Glutamatergic neuron (in vitro differentiated cells): ENCODE measurements around the gene HAUS3. TPM values are rescaled to one million over a fixed set of nuclear protein-coding genes. Genes with fewer than 3 reads are reported as not detected.

Experiments
- DNase-seq: peaks from one replicate; pipeline ENCODE4 v3.0.0; 2022
- H3K27ac Mint-ChIP-seq: one replicate; pipeline ENCODE4 v1.8.0; 2020; ENCODE audit warnings: mild to moderate bottlenecking, mixed read lengths, inconsistent platforms; ENCODE audit not compliant: unreplicated experiment
- H3K27me3 Mint-ChIP-seq: one replicate; pipeline ENCODE4 v1.8.0; 2020; ENCODE audit warnings: mild to moderate bottlenecking, moderate library complexity, mixed read lengths, inconsistent platforms; ENCODE audit not compliant: unreplicated experiment
- H3K36me3 Mint-ChIP-seq: one replicate; pipeline ENCODE4 v1.8.0; 2020; ENCODE audit warnings: mild to moderate bottlenecking, mixed read lengths, inconsistent platforms; ENCODE audit not compliant: unreplicated experiment
- H3K4me1 Mint-ChIP-seq: one replicate; pipeline ENCODE4 v1.8.0; 2020; ENCODE audit warnings: mild to moderate bottlenecking, low read depth, mixed read lengths, inconsistent platforms; ENCODE audit not compliant: unreplicated experiment
- H3K4me3 Mint-ChIP-seq: one replicate; pipeline ENCODE4 v1.8.0; 2020; ENCODE audit warnings: mild to moderate bottlenecking, mixed read lengths, inconsistent platforms; ENCODE audit not compliant: unreplicated experiment
- H3K9me3 Mint-ChIP-seq: one replicate; pipeline ENCODE4 v1.8.0; 2020; ENCODE audit warnings: mild to moderate bottlenecking, moderate library complexity, mixed read lengths, inconsistent platforms; ENCODE audit not compliant: unreplicated experiment
- total RNA-seq: library from RNA; stranded (reverse); fragmentation: NEBNext Ultra II Directional; extraction: Animal tissue kit (Norgen Biotek cat#: 25700); gene quantifications from one replicate; pipeline ENCODE4 v1.2.1, GENCODE V29; 2021; ENCODE audit not compliant: unreplicated experiment
- TF ChIP-seq, protein P1 (sequence below): fragments of 200-600 bp; sonication (generic); IDR thresholded peaks from one replicate; pipeline ENCODE4 v1.5.0; 2021; ENCODE audit not compliant: partially characterized antibody, unreplicated experiment

HAUS3 gene
- total RNA-seq, 1 donor from 2014 or later = 15.6 TPM

DNA sequence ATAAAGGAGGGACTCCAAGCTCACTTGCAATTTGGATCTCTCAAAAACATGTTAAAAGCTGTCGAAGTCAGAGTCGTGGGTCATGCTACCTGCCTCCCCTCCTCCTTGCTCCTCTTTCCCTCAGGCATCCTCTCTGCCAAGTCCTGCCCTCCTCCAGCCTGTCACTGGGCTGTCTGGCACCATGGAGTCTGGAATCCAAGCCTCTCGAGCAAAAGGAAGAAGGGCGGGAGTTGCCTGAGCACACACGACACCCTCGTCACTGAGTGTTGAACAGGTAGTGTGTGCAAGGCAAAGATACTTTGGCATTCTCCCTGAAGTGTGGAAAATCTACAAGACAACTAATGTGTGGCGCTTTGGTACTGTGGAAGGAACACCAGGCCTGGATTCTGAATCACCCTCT, 62.2 kb downstream of the HAUS3 start:
- H3K4me3 Mint-ChIP-seq = no peak overlapping the region
- H3K9me3 Mint-ChIP-seq = peaks cover 1% of the 10 kb centered on the region
- H3K27me3 Mint-ChIP-seq = peaks cover 1% of the 10 kb centered on the region
- TF ChIP-seq, protein P1, sequence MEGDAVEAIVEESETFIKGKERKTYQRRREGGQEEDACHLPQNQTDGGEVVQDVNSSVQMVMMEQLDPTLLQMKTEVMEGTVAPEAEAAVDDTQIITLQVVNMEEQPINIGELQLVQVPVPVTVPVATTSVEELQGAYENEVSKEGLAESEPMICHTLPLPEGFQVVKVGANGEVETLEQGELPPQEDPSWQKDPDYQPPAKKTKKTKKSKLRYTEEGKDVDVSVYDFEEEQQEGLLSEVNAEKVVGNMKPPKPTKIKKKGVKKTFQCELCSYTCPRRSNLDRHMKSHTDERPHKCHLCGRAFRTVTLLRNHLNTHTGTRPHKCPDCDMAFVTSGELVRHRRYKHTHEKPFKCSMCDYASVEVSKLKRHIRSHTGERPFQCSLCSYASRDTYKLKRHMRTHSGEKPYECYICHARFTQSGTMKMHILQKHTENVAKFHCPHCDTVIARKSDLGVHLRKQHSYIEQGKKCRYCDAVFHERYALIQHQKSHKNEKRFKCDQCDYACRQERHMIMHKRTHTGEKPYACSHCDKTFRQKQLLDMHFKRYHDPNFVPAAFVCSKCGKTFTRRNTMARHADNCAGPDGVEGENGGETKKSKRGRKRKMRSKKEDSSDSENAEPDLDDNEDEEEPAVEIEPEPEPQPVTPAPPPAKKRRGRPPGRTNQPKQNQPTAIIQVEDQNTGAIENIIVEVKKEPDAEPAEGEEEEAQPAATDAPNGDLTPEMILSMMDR = no peak
- H3K36me3 Mint-ChIP-seq = peaks cover 14% of the 10 kb centered on the region
- H3K4me1 Mint-ChIP-seq = no peaks in the 10 kb centered on the region
- H3K27ac Mint-ChIP-seq = no peak overlapping the region
- no peak for DNase-seq

DNA sequence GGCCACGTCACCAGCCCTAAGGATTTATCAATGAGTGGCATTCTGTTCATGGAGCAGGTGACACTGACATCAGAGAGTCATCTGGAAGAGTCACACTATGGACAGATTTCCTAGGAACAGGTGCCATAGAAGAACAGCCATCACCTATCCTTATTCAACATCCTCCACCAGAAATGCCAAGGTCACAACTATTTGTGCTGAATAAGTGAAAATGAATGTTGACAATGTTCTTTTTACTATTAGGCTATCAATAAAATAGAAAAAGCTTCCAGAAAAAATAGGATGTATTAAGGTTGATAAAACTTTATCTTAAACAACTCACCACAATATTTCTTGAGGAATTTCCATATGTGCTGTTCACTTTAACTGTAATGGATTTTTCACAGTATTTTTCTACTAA, 62.9 kb downstream of the HAUS3 start:
- TF ChIP-seq, protein P1 = no peak
- Mint-ChIP-seq H3K4me1 (no peaks in the 10 kb centered on the region), H3K27me3 (peaks cover 1% of the 10 kb centered on the region), H3K27ac (no peak overlapping the region), H3K4me3 (no peak overlapping the region), H3K9me3 (peaks cover 1% of the 10 kb centered on the region), H3K36me3 (peaks cover 14% of the 10 kb centered on the region)
- no peak for DNase-seq

Other genes starting within 250 kb of the HAUS3 start
- 39.6 TPM for gene NELFA, start 233.1 kb downstream of the HAUS3 start, total RNA-seq
- gene NAT8L, start 182.8 kb downstream of the HAUS3 start, total RNA-seq = 8.3 TPM
- 6.8 TPM for gene POLN, start within 50 bp of the HAUS3 start, total RNA-seq
- gene MXD4, start 20.0 kb upstream of the HAUS3 start, total RNA-seq = 143 TPM
- 4.8 TPM for gene ZFYVE28, start 176.5 kb upstream of the HAUS3 start, total RNA-seq
- gene CFAP99, start 176.8 kb upstream of the HAUS3 start, total RNA-seq = not detected
- gene RNF4, start 227.0 kb upstream of the HAUS3 start, total RNA-seq = 73.6 TPM